AG09319 (cell line): ENCODE measurements around the gene FMN1.
A peak's percentile ranks its signal among the peaks of the same experiment; 100 is the strongest.

Experiments
- DNase-seq: peaks from one replicate; pipeline ENCODE4 v3.0.0-alpha.2; 2010; ENCODE audit warnings: low read depth; ENCODE audit errors: extremely low read depth
- TF ChIP-seq, protein P1 (sequence below): IDR thresholded peaks from 2 replicates; pipeline ENCODE4 v1.5.1; 2011; ENCODE audit warnings: low read depth, mild to moderate bottlenecking, inconsistent platforms, low read length, moderate library complexity

FMN1 gene

GRCh38 chr15:33094336-33094735 is 100.2 kb downstream of the FMN1 start:
- TF ChIP-seq, protein P1, sequence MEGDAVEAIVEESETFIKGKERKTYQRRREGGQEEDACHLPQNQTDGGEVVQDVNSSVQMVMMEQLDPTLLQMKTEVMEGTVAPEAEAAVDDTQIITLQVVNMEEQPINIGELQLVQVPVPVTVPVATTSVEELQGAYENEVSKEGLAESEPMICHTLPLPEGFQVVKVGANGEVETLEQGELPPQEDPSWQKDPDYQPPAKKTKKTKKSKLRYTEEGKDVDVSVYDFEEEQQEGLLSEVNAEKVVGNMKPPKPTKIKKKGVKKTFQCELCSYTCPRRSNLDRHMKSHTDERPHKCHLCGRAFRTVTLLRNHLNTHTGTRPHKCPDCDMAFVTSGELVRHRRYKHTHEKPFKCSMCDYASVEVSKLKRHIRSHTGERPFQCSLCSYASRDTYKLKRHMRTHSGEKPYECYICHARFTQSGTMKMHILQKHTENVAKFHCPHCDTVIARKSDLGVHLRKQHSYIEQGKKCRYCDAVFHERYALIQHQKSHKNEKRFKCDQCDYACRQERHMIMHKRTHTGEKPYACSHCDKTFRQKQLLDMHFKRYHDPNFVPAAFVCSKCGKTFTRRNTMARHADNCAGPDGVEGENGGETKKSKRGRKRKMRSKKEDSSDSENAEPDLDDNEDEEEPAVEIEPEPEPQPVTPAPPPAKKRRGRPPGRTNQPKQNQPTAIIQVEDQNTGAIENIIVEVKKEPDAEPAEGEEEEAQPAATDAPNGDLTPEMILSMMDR: no peak
- no peak for DNase-seq

- TF ChIP-seq, protein P1: no peak
- no peak for DNase-seq
These were observed 101.3 kb downstream of the FMN1 start for GRCh38 chr15:33093222-33093621.

GRCh38 chr15:33091983-33092693 is 102.4 kb downstream of the FMN1 start:
- DNase-seq: no peak
- TF ChIP-seq, protein P1: no peak

GRCh38 chr15:33089878-33090757 is 104.4 kb downstream of the FMN1 start:
- peak; percentile 72 for DNase-seq
- TF ChIP-seq, protein P1: no peak

- TF ChIP-seq, protein P1: no peak
- DNase-seq: no peak
These were observed 105.2 kb downstream of the FMN1 start for GRCh38 chr15:33089165-33089877.

- TF ChIP-seq, protein P1: peak; percentile 71
- DNase-seq: peak; percentile 63
These were observed 107.9 kb downstream of the FMN1 start for GRCh38 chr15:33086500-33087121.
